ENCODE measurements around the gene GAB2.
"Not testable (repeated sequence)": the region's sequence is repeated elsewhere in the genome, so short reads cannot be mapped to it uniquely, and the experiment has no call there.

Gene GAB2, protein sequence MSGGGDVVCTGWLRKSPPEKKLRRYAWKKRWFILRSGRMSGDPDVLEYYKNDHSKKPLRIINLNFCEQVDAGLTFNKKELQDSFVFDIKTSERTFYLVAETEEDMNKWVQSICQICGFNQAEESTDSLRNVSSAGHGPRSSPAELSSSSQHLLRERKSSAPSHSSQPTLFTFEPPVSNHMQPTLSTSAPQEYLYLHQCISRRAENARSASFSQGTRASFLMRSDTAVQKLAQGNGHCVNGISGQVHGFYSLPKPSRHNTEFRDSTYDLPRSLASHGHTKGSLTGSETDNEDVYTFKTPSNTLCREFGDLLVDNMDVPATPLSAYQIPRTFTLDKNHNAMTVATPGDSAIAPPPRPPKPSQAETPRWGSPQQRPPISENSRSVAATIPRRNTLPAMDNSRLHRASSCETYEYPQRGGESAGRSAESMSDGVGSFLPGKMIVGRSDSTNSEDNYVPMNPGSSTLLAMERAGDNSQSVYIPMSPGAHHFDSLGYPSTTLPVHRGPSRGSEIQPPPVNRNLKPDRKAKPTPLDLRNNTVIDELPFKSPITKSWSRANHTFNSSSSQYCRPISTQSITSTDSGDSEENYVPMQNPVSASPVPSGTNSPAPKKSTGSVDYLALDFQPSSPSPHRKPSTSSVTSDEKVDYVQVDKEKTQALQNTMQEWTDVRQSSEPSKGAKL

DNA sequence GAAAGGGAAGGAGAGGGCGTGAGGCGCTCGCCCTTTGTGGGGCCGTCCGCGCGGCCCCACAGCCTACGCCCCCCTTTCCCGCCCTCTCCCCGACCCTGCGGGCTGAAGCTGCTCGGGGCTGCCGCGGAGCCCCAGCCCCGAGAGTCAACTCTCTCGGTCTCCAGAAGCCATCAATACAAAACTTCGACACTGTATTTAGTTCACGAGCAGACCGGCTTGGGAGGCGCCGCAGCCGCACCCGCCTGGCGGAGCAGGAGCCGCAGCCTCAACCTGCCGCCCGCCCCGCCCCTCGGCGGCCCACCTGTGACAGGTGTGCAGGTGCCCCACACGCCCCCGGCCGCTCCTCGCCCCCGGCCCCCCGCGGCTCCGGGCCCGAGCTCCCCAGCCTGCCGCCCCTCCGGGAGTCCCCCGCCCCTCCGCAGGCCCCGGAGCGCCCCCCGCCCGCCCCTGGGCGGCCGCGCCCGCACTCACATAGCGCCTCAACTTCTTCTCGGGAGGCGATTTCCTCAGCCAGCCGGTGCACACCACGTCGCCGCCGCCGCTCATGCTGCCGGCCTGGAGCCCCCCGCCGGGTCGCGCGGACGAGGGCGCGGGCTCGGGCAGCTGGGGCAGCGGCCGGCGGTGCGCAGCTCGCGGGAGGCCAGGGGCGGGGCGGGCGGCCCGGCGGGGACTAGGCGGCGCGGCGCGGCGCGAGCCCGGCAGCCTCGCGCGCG is at the start of gene GAB2:
Gene GAB2 (minus strand): TSS at position 646 of the 713 bp plus-strand sequence. CDS start 100 bp downstream, at position 546.
- DNase-seq (ENCODE audit: low spot score): no peak

DNA sequence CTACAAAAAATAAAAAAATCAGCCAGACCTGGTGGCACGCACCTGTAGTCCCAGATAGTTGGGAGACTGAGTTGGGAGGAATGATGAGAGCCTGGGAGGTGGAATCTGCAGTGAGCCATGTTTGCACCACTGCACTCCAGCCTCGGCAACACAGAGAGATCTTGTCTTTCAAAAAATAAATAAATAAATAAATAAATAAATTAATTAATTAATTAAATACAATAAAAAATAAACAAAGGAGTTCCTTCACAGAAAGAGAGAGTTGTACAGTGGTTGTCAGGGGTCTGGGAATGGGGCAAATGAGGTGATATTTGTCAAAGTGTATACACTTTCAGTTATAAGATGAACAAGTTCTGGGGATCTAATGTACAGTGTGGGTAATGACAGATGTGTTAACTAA is 49.8 kb upstream of the GAB2 start:
- DNase-seq (ENCODE audit: low spot score): no peak

- no peak for DNase-seq (ENCODE audit: low spot score)
Measured at GRCh38 chr11:78465169-78465942, 47.7 kb upstream of the GAB2 start.

DNA sequence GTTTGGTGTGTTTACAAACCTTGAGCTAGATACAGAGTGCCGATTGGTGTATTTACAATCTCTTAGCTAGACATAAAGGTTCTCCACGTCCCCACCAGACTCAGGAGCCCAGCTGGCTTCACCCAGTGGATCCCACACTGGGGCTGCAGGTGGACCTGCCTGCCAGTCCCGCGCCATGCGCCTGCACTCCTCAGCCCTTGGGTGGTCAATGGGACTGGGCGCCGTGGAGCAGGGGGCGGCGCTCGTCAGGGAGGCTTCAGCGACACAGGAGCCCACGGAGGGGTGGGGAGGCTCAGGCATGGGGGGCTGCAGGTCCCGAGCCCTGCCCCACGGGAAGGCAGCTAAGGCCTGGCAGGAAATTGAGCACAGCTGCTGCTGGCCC is 47.2 kb upstream of the GAB2 start:
- DNase-seq (ENCODE audit: low spot score): not testable (repeated sequence)

DNA sequence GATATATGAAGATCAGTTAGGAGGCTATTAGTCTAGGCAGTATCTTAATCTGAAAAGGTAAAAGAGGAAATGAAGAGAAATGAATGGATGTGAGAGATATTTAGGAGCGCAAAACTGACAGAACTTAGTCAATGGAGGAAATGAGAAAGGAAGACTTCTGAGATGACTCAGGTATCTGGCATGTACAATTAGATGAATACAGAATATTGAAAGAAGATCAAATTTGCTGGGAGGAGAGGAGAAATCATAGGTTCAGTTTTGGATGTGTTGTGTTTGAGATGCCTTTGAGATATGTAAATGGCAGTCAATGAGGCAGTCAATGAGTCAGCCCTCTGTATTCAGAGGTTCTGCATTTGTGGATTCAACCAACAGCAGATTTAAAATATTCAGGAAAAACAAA is 42.9 kb upstream of the GAB2 start:
- DNase-seq (ENCODE audit: low spot score): no peak

DNA sequence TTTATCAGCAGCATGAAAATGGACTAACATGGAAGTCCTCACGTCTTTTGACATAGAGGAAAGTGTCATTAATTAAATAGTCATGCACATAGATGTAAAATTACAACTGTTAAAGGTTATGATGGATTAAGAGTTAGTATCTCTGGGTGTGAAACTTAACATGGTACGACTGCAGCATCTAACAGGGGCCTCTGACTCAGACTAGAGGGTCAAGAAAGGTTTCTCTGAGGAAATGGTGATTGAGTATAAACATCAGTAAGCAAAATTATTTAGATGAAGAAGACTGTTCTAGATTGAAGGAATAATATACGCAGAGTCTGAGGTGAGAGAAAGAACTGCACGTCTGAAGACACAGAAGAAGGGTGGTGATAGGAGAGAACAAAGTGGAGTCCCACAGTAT is 42.1 kb upstream of the GAB2 start:
- DNase-seq (ENCODE audit: low spot score): no peak

DNA sequence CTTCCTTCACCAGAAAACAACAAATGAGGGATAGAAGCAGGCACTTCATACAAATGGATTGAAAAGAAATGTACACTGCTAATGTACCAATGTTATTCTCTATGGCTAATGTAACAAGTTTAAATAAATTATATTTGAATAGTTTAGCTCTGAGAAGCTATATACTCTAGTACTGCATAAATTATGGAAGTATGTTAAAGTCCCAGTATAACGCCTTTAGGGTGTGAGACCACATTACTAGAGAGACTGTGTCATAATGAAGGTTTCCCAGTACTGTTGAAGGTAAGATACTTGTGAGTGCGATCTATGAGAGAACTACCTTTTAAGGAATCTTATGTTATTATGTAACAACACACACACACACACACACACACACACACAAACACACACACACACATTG is 39.8 kb upstream of the GAB2 start:
- no peak for DNase-seq (ENCODE audit: low spot score)

- DNase-seq (ENCODE audit: low spot score): no peak
Measured at GRCh38 chr11:78453140-78453935, 35.7 kb upstream of the GAB2 start.

- no peak for DNase-seq (ENCODE audit: low spot score)
Measured at GRCh38 chr11:78451371-78452150, 33.9 kb upstream of the GAB2 start.

GRCh38 chr11:78450866-78451265 is 33.2 kb upstream of the GAB2 start:
- no peak for DNase-seq (ENCODE audit: low spot score)

DNA sequence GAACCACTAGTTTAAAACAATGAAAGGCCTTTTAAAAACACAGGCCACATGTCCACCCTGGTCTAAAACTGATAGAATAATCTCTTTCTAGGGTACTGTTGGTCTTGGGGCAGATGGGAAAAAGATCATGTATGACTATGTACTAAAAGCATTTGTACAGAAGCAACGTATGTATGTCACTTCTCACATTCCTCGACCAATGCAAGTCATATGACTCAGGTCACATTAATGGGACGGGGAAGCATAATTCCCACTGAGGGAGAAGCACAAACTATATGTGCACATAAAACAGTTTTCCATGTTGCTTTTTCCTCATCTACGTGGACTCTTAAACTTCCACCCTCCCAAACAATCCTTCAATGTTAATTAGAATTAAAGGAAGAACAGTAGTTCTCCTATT is 32.2 kb upstream of the GAB2 start:
- no peak for DNase-seq (ENCODE audit: low spot score)

- DNase-seq (ENCODE audit: low spot score): no peak
Measured at GRCh38 chr11:78446210-78446609, 28.6 kb upstream of the GAB2 start.

DNA sequence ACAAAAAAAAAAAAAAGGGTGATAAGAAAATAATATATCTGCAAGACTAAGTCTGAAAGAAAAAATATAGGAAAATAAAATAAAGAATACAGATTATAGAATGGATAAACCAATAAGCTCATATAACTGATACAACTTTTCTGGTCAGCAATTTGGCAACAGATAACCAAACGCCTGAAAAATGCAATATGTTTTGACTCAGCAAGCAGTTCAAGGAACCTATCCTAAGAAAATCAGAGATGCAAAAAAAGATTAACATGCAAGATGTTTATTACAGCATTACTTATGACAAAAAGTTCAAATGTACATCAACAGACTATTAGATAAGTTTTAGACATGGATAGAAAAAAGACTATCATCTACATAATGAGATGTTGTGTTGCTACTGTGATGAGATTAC is 27.1 kb upstream of the GAB2 start:
- no peak for DNase-seq (ENCODE audit: low spot score)

- DNase-seq (ENCODE audit: low spot score): no peak
Measured at GRCh38 chr11:78441956-78442355, 24.3 kb upstream of the GAB2 start.

DNA sequence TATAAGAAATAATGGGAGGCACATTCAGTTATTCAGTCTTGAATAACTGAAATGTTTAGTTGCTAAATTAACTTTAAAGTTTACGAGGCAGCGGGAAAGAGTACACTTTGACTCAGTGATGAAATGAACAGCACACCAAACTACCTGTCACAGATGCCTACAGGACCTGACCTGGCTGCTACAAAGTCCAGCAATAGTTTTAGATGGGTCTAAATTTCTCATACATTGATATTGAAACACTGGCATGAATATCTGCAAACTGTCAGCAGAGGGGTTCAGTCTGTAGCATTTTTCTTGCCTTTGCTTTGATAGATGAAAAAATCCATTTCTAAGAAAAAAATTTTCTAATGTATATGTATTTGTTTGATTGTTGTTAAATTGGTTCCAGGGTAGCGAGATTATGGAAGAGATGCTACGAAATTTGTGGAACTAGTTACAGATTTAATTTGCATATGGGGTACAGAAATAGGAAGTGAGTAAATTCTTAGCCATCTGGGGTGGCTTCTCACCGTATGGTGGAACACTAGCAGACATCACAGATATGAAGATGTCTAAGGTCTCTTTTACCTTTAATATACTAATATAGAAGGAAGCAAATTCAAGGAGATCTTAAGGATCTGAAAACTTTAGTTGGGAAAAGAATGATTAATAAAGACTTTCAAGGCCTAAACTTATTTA is 20.8 kb upstream of the GAB2 start:
- no peak for DNase-seq (ENCODE audit: low spot score)

- DNase-seq (ENCODE audit: low spot score): no peak
Measured at GRCh38 chr11:78432956-78433355, 15.3 kb upstream of the GAB2 start.

DNA sequence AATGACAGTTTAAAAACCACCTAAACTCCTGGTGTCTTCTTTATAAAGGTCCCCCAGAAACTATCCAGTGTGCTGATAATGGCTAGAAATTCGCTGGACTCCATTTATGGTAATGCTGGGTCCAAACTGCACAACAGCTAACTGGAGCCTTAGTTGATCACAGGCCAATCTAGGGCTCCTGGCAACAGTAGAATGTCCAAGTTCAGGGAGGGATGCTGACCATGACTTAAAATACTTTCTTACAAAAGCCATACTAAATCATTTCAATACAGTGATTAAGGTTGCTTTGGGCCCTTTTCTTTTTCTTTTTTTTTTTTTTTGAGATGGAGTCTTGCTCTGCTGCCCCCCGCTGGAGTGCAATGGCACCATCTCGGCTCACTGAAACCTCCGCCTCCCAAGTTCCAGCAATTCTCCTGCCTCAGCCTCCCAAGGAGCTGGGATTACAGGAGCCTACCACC is 14.5 kb upstream of the GAB2 start:
- DNase-seq (ENCODE audit: low spot score): no peak

DNA sequence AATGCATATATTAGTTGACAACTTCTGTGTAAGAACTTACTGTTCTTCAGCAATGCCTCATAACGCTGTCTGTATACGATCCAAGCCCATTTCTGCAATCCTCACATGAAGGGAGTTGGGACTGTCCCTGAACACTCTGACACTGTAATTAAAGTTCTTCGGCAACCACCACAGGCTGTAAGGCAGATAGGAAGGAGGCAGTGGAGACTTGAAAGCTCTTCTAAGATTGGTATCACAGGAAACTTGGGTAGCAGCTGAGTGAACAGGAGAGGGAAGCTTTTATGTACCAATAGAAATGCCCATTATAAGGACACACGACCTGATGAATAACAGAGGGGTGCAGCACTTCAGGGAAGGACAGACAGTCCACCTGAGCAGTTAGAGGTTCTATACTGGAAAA is 12.0 kb upstream of the GAB2 start:
- no peak for DNase-seq (ENCODE audit: low spot score)

- no peak for DNase-seq (ENCODE audit: low spot score)
Measured at GRCh38 chr11:78429209-78429608, 11.6 kb upstream of the GAB2 start.

GRCh38 chr11:78428773-78429172 is 11.2 kb upstream of the GAB2 start:
- no peak for DNase-seq (ENCODE audit: low spot score)
